GM12801 (cell line): Measurements from ENCODE around the gene SLC44A3.

ENCODE experiments used
- CTCF ChIP-seq: IDR thresholded peaks from one replicate; pipeline ENCODE4 v1.5.1; 2011; ENCODE audit warnings: control low read depth; ENCODE audit not compliant: insufficient read length; ENCODE audit errors: extremely low read depth

The SLC44A3 gene

GRCh38 chr1:94895518-94895917 lies 75.4 kb downstream of the SLC44A3 start:
- TF ChIP-seq CTCF: no peak

GRCh38 chr1:94898491-94899385 lies 78.6 kb downstream of the SLC44A3 start:
- no peak for TF ChIP-seq CTCF

GRCh38 chr1:94899756-94900155 lies 79.6 kb downstream of the SLC44A3 start:
- no peak for TF ChIP-seq CTCF

GRCh38 chr1:94901841-94902240 lies 81.7 kb downstream of the SLC44A3 start:
- no peak for TF ChIP-seq CTCF

- TF ChIP-seq CTCF: no peak
Observed at GRCh38 chr1:94903280-94904009, 83.3 kb downstream of the SLC44A3 start.

- no peak for TF ChIP-seq CTCF
Observed at GRCh38 chr1:94905207-94905606, 85.0 kb downstream of the SLC44A3 start.

GRCh38 chr1:94906382-94906781 lies 86.2 kb downstream of the SLC44A3 start:
- TF ChIP-seq CTCF: no peak
